Dermis microvascular lymphatic vessel endothelial cell (primary cell): ENCODE data around the gene LRRC57. TPM values are rescaled to one million over a fixed set of nuclear protein-coding genes. Genes with fewer than 3 reads are reported as not detected.

Source experiments
- DNase-seq, 2 donors: peaks; one replicate each; pipeline versions ENCODE4 v3.0.0 to v3.0.0-alpha.2; 2010; ENCODE audit warnings: low read depth in 2 of 2
- total RNA-seq: library from RNA; depleted of rRNA; stranded (reverse); fragments of >200 nt; gene quantifications from 2 replicates; pipeline ENCODE4 v1.2.1, GENCODE V29; 2014

The LRRC57 gene
- total RNA-seq, 1 donor from 2014 or later = 12.2 TPM

DNA sequence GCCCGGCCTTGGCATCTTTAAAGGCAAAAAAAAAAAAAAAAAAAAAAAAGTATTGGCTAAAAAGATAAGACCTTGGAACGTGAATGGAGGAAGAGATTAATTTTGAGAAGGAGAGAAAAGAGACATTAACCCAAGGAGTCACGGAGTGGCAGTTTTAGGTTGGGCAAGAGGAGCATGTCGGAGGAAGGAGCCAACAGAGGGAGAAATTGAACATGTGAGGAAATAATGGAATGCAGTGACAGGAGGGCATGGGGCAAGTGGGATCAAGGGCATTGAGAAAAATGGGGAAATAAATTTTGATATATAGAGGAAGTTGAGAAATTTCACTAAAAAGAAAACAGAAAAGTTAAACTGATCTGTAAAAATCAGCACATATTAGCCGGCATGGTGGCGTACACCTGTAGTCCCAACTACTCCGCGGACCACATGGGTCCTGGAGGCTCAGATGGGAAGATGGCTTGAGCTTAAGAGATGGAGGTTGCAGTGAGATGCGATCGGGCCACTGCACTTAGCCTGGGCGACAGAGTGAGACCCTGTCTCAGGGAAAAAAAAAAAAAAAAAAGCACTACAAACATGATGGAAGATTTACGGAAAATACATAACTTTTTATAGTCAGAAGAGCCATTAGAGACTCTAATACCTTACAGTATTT is 1.3 kb upstream of the LRRC57 start:
- DNase-seq = no peak

DNA sequence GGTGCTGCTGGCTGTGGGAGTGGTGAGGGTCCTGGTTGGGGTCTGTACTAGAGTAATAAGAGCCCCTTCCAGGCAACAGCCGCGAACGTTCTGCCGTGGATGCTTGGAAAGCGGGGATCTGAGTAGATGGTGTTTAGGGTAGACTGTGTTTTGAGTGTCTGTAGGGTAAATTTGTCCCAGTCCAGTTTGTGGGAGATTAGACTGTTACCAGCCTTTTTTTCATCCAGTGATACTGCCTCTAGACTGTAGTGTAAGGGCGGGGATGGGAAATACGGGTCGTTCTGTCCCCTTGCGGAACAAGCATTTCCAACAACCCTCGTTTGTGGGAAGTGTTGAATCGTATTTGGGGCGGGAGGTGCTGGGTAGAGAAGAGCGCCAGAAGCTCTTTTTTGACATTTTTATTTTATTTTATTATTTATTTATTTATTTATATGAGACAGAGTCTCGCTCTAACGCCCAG is 469 bp upstream of the LRRC57 start:
- DNase-seq = peak; percentile 24 to 59

DNA sequence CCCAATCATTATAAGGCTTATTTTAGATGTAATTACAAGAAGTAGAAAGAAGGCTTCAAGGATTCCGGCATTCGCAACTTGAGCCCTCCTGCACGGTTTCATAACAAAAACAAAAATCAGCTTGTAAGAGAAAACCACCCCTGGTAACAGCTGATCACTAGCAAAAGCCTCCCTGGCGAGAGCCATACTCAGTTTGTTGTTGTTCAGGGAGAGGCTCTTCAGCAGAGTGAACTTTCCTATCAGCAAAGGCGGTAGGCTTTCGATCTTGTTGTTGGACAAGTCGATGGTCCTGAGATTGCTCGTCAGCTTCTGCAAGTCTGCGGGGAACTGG is 710 bp downstream of the LRRC57 start:
- peak in 1 of 2 donors; percentile 6 for DNase-seq

DNA sequence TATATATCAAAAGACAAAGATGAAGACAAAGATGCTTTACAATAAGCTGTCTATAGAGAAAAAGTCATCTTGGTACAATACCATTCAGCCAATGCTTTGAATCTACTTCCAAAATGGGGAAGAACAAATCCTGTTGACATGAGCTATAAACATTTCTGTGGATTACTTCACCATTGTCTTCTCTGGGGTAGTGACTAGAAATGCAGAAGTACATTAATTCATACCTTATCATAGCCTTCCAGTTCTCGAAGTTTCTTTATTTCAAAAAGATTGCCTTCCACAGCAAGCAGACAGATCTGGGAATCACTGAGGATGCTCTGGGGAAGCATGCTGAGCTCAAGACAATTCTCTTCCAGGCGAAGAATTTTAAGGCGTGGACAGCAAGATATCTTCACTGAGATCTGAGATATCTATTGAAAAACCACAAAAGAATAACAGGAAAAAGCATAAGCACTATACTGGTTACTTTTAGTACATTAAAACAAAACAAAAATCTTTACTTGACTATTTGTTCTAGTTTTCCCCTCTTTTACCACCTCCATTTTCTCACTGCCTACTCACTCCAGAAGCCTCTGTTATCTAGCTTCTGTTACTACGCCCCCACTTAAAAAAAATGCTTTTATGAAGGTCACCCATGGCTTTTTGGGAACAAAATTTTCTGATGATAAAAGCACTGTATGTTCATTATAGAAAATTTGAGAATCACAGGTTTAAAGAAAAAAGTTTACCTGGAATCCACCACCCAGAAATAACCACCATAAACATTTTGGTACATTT is 3.6 kb downstream of the LRRC57 start:
- no peak for DNase-seq

DNA sequence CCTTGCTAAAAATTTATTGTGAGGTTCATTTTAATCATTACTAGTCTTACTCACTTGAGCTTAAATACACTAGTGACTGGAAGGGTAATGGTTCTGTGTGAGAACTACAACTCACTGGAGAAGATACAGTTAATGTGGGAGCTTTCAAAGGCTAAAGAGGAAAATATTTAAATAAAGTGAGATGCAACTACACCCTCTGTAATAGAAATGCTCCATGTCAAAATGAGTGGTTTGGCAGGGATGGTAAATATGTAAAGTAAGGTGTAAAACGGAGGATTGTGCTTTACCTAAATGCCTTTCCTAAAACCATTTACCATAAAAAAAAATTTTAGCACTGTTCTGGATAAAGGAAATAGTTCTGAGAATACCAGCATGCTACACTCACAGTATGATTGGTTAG is 15.3 kb downstream of the LRRC57 start:
- DNase-seq = no peak

DNA sequence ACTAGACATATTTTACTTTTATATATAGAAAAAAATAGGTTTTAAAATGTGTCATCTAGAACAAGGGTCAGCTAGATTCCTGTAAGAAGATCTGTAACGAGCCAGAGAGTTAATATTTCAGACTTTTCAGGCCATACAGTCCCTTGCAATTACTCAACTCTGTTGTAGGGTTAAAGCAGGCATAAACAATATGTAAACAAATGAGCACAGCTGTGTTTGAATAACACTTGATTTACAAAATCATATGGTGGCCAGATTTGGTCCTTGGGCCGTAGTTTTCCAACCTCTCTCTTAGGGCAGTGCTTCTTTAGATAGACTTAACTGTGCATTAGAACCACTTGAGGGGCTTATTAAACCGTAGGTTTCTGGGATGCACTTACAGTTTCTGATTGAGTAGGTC is 19.6 kb downstream of the LRRC57 start:
- no peak for DNase-seq

DNA sequence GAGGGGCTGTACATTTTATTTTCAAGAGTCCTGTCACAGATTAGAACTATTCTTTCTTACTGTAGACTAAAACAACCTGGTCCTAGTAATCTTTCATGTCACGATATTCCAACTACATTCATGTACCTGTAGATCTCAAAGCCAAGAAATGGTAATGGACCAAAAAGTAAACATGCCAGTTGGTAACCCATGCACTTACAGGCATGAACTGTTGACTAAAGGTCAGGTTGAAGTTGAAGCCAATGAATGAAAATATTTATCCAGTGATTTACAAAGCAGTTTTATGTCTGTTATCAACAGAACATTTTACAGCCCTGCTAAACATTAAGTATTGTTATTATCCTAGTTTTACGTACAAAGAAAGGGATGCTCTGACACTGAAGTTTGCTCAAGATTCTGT is 25.3 kb downstream of the LRRC57 start:
- no peak for DNase-seq

DNA sequence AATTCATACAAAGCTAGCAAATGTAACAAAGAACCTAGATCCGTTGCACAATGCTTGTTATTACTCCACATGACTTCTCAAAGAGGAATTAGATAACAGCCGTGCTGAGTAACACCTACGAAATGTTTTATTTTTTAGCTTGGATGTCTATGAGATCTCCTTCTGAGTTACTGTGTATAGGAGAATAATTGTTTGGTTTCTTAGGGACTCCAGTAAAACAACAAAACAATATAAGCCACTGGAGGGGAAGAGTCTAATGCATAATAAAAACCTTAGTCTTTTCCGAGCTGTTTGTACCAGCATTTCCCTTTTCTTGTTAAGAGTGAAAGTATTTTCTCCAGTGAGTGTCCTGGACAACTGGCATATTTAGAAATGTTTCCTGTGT is 37.6 kb downstream of the LRRC57 start:
- peak in 1 of 2 donors; percentile 44 for DNase-seq

DNA sequence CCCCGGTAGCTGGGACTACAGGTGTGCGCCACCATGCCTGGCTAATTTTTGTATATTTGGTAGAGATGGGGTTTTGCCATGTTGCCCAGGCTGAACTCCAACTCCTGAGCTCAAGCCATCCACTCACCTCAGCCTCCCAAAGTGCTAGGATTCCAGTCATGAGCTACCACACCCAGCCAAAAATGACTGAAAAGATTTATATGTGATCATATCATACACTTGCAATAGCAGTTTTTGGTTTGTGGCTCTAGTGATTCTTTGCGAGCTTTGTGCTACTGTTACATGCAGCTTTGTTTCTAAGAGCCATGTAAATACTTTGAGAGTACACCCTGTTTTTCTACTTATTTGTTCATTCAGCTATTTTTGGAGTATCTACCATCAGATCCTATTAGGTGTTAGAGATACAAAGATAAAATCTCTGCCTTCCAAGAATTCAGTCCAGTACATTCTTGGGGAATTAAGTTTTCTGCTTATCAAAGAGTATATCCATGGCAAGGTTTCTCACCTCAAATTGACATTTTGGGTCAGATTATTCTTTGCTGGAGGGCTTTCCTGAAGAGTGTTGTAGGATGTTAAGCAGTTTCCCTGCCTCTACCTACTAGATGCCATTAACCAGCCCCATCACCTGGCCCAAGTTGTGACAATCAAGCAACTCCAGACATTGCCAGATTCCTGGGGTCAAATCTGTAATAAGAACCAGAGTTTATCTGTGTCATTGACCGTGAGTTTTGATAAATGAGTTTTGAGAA is 38.2 kb downstream of the LRRC57 start:
- DNase-seq = no peak

DNA sequence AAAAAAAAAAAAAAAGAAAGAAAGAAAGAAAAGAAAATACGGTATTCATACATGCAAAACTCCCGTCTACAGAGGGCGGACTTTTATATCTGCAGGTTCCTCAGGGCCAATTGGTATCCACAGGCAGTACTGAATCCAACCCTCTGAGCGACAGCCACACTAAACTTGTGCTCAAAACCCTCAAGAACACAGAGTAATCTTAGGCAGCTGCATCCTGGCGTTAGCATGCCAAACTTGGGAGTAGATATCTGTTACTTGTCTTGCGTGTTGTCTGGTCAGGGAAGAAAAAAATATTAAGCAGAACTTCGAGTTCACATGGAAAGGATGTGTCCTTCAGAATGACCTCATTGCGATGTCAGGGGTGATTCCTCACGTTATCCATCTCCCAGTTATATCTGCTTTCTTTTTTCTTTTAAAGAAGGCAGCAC is 40.3 kb downstream of the LRRC57 start:
- no peak for DNase-seq

DNA sequence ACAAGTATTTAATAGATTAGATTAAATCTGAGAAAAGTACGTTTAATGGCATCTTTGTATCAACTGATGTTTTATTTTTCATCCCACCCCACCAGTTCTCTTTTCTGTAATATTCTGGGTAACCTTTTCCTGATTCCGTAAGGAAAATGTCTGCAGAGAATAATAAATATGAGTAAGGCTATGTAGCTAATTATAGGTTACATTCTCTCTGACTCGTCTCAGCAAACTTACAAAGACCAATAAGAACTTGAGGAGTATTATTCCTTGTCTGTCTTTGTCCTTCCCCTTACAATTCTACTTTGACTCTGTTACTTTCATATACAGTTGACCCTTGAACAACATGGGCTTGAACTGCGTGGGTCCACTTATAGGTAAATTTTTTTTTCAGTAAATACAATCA is 41.1 kb downstream of the LRRC57 start:
- no peak for DNase-seq

DNA sequence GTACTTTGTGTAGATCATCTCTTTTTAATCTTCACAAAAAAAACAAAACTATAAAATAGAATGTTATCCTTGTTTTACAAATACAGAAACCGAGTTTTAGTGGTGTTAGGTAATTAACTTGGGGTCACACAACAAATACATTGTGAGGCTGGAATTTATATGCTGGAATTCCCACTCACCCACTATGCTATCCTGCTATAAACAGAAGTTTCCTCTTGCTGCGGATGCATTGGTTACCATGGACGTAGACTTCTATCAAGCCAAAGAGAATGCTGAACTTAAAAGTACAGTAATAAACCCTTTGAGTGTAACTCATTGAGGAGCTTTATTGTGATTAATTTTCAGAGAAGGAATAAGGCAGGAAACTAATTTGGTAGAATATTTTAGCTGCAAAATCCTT is 44.0 kb downstream of the LRRC57 start:
- DNase-seq = peak; percentile 72 to 73

DNA sequence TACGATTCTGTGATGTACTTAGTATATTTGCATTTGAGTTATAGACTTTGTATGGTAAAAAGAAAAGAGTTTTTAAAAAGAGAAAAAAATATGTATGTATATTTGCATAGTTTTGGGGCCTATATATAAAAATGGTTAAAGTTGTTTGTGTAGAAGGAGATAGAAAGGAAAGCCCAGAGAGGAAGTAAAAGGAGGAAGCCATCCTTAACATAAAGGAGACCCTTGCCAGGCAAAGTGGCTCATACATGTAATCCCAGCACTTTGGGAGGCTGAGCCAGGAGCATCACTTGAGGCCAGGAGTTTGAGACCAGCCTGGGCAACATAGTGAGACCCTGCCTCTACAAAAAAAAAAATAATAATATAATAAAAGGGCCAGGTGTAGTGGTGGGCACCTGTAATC is 44.8 kb downstream of the LRRC57 start:
- no peak for DNase-seq

DNA sequence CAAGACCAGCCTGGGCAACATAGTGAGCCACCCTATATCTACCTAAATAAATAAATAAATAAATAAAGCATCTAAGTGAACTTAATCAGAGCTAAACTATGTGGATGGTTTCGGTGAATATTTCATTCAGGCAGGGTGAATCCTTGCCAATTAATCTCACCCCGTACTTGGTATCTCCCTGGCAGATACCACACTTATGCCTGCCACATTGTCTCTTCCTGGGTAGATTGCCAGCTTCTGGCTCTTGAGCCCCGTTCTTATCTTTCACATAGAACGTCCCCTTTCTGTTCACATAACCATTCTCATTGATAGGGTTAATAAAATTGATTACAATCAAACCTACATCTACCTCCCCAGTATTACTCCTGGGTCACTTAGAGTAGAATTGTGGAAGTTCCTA is 46.1 kb downstream of the LRRC57 start:
- DNase-seq = no peak

DNA sequence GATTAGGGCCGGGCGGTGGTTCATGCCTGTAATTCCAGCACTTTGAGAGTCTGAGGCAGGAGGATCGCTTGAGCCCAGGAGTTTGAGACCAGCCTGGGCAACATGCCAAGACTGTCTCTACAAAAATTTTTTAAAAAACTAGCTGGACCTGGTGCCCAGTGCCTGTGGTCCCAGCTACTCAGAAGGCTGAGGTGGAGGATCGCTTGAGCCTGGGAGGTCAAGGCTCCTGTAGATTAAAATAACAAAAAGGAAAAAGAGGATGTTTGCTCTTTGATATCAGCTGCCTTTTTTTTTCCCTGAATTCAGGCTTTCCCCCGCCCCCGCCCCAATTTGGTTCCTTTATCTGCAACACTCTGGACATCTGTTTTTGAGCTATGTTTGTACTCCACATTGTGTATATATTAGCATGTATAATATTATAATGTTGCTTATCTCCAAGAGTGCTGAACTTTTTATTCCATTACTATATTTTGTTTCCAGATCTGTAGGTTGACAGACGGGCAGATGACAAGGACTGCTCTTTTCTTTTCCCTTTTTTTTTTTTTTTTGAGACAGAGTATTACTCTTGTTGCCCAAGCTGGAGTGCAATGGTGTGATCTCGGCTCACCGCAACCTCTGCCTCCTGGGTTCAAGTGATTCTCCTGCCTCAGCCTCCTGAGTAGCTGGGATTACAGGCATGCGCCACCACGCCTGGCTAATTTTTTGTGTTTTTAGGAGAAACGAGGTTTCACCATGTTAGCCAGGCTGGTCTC is 48.6 kb downstream of the LRRC57 start:
- DNase-seq = peak in 1 of 2 donors; percentile 29

DNA sequence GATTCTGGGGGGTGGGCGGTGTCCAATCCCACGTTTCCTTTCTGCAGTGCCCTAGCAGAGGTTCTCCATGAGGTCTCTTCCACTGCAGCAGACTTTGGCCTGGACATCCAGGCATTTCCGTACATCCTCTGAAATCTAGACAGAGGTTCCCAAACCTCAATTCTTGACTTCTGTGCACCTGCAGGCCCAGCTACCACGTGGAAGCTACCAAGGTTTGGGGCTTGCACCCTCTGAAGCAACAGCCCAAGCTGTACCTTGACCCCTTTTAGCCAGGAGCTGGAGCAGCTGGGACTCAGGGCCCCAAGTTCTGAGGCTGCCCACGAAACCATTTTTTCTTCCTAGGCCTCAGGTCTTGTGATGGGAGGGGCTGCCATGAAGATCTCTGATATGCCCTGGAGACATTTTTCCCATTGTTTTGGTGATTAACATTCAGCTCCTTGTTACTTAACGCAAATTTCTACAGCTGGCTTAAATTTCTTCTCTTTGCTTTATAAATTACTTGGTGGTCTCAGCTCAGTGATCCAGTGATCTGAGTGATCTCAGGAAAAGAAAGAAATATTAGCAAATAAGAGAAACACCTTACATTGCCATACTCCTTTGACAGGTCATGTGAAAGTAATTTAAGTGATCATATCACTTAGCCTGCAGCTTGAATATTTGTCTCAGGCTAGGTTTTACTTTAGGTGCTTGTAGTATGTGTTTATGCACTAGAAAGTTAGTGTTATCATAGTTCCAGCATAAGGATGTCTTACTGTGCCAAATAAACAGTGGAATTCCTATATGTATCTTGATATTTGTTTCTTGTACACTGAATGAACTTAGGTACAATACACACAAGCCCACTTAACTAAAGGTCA is 50.2 kb downstream of the LRRC57 start:
- no peak for DNase-seq

DNA sequence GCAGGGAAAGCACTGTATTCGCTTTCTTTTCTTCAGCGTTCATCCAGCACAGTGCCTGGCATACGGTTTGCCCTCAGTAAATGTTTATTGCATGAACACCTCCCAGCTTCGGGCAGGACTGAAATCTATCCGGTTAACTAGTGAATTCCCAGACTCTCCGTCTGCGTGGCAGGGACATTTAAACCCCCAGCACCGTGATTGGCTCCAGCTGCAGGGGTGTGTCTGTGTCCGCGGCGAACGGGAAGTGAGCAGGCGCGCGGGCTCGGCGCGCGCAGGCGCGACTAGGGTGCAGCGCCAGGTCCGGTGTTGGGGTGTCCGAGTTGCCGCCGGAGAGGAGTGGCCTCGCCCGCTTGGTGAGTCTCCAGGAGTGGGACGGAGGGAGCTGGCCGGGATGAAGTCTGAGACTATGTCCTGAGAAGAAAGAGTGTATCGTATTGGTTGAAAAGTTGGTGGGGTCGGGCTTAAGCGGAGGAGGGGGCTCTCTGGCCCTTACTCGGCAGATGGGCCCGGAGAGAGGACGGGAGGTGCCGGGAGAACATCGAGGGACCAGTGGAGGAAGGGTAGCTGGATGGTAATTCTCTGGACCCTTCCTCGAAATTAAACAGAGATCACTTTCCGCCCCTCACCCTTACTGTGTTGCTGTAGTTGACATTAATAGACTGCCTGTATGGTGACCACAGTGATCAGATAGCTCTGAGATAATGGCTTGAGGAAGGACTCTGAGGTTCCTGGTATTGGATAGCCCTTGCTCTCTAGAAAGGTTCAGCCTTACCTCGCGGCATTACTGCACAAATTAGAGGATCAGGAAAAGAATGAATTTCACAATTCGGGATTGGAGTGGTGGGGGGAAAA is 53.0 kb downstream of the LRRC57 start, which contains the start of gene SNAP23:
Gene SNAP23, plus strand, starts transcription at position 274 of the 852 bp plus-strand sequence. CDS start 16,213 bp downstream, outside the sequence.
- DNase-seq = peak; percentile 95 to 98

DNA sequence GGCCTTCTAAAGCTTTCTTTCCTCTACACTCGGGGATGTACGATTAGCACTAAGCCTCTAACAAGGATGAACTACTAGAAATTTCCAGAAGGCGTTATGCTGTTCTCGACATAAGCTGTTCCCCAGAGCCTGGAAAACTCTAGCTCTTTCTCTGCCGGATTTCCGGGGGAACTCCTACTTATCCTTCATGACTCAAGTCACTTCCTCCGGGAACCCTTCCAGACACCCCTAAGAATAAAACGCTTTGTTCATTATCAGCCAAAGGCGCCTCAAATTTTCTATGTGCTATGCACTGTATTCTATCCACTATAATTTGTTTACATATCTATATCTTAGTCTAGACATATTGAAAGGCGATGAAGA is 53.6 kb downstream of the LRRC57 start:
- peak in 1 of 2 donors; percentile 86 for DNase-seq

DNA sequence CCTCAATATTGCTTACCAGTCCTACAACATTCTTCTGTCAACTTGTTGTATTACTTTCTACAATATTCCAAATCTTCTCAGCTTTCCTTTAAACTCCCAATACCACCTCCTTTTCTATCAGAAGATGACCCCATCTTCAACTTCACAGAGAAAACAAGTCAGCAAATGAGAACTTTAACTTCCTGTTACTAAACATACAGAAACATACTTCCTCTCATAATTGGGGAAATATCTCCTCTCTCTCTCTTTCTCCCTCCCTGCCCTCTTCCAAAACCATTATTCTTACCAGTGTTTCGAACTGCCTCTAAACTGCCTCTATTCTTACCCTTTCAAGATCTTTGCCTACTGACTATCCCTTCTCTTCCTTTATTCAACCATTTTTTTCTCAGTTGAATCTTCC is 54.9 kb downstream of the LRRC57 start:
- no peak for DNase-seq
